ENCODE data around the gene SSUH2.

DNA sequence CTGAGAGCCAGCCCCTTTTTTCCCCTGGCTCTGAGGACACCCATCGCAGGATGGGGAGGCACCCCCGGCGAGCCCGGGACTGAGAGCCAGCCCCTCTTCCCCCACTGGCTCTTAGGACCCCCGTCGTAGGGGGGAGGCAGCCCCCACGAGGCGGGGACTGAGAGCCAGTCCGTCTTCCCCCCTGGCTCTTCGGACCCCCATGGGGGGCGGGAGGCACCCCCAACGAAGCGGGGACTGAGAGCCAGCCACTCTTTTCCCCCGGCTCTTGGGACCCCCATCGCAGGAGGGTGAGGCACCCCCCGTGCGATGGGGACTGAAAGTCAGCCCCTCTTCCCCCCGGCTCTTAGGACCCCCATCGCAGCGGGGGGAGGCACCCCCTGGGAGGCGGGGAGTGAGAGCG, 36.8 kb upstream of the SSUH2 start:
- no peak for TF ChIP-seq POLR2A (IDR thresholded peaks at IDR 0.05)
- TF ChIP-seq, protein P1, sequence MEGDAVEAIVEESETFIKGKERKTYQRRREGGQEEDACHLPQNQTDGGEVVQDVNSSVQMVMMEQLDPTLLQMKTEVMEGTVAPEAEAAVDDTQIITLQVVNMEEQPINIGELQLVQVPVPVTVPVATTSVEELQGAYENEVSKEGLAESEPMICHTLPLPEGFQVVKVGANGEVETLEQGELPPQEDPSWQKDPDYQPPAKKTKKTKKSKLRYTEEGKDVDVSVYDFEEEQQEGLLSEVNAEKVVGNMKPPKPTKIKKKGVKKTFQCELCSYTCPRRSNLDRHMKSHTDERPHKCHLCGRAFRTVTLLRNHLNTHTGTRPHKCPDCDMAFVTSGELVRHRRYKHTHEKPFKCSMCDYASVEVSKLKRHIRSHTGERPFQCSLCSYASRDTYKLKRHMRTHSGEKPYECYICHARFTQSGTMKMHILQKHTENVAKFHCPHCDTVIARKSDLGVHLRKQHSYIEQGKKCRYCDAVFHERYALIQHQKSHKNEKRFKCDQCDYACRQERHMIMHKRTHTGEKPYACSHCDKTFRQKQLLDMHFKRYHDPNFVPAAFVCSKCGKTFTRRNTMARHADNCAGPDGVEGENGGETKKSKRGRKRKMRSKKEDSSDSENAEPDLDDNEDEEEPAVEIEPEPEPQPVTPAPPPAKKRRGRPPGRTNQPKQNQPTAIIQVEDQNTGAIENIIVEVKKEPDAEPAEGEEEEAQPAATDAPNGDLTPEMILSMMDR (IDR thresholded peaks at IDR 0.05), result no peak

Measured in esophagus squamous epithelium (tissue), 4 donors.